ENCODE results near the gene GHR. TPM values are rescaled to one million over a fixed set of nuclear protein-coding genes. Genes with fewer than 3 reads are reported as not detected.

The GHR gene
- total RNA-seq, 4 donors from 2014 or later, result 0.40 to 11.6 (median 7.6) TPM

GRCh38 chr5:42467981-42468524, 44.8 kb downstream of the GHR start:
- Histone ChIP-seq H3K27me3 (no peaks in the 10 kb centered on the region), H3K4me3 (no peak overlapping the region), H3K9me3 (no peaks in the 10 kb centered on the region), H3K36me3 (no peaks in the 10 kb centered on the region), H3K4me1 (no peaks in the 10 kb centered on the region), H3K27ac (no peak overlapping the region)
- DNase-seq, result no peak
- in situ Hi-C loops (cut with MboI; ENCODE audit: low pct_ligation_motif_present in 1 of 4, low pct_unique_long_range_greater_than_20kb in 1 of 4, low sequenced_read_pairs in 3 of 4) (no loop called here), intact Hi-C loops (cut with DNase I; ENCODE audit: low total_unique reads) (no loop called here)
- 82 to 88% methylated on average over 2 to 8 of the region's 8 CpGs for WGBS, 2 donors (ENCODE audit: low coverage in 1 of 2)
- TF ChIP-seq POLR2AphosphoS5 (IDR thresholded peaks at IDR 0.05) (no peak), POLR2A (IDR thresholded peaks at IDR 0.05) (no peak), EP300 (IDR thresholded peaks at IDR 0.05; ENCODE audit: low read depth) (no peak), CTCF (IDR thresholded peaks at IDR 0.05) (no peak)

GRCh38 chr5:42483472-42484154, 60.4 kb downstream of the GHR start:
- Histone ChIP-seq H3K36me3 (no peaks in the 10 kb centered on the region), H3K27me3 (no peaks in the 10 kb centered on the region), H3K4me3 (no peak overlapping the region), H3K9me3 (peaks cover 0 to 4% of the 10 kb centered on the region in 2 donors), H3K27ac (no peak overlapping the region), H3K4me1 (no peaks in the 10 kb centered on the region)
- TF ChIP-seq POLR2AphosphoS5 (IDR thresholded peaks at IDR 0.05), result no peak
- TF ChIP-seq CTCF (IDR thresholded peaks at IDR 0.05), result no peak
- no peak for TF ChIP-seq EP300 (IDR thresholded peaks at IDR 0.05; ENCODE audit: low read depth)
- no peak for TF ChIP-seq POLR2A (IDR thresholded peaks at IDR 0.05)
- in situ Hi-C loops (cut with MboI; ENCODE audit: low pct_ligation_motif_present in 1 of 4, low pct_unique_long_range_greater_than_20kb in 1 of 4, low sequenced_read_pairs in 3 of 4) (no loop called here), intact Hi-C loops (cut with DNase I; ENCODE audit: low total_unique reads) (no loop called here)
- no peak for DNase-seq
- 60 to 76% methylated on average over 5 of the region's 5 CpGs for WGBS, 2 donors (ENCODE audit: low coverage in 1 of 2)

DNA sequence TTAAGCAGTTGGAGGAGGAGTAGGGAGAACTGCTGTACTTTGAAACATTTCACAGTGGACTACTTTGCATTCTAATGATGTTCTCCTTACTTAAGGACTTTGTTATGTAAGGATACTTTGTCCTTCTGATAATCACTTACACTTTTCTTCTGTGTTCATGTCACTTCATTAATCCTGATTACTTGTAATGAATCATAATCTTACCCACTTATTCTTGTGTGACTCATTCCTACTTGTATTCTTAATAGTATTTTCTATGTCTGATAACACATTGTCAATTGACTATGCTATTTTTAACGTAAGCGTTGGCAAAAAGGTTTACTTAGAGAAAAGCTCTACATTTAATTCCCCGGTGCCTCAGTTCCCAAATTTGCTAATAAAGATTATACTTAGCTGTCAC, 63.8 kb downstream of the GHR start:
- intact Hi-C loops (cut with DNase I; ENCODE audit: low total_unique reads), result no loop called here
- H3K36me3 ChIP-seq, result no peaks in the 10 kb centered on the region
- no peak overlapping the region for H3K4me3 ChIP-seq
- no peak for TF ChIP-seq EP300 (IDR thresholded peaks at IDR 0.05; ENCODE audit: low read depth)
- TF ChIP-seq CTCF (IDR thresholded peaks at IDR 0.05), result no peak
- TF ChIP-seq POLR2AphosphoS5 (IDR thresholded peaks at IDR 0.05), result no peak
- H3K9me3 ChIP-seq, result peaks cover 0 to 4% of the 10 kb centered on the region in 2 donors
- H3K27me3 ChIP-seq, result no peaks in the 10 kb centered on the region
- 83 to 95% methylated on average over 3 of the region's 3 CpGs for WGBS, 2 donors (ENCODE audit: low coverage in 1 of 2)
- H3K27ac ChIP-seq, result no peak overlapping the region
- in situ Hi-C loops (cut with MboI; ENCODE audit: low pct_ligation_motif_present in 1 of 4, low pct_unique_long_range_greater_than_20kb in 1 of 4, low sequenced_read_pairs in 3 of 4), result no loop called here
- no peak for DNase-seq
- peaks cover 0 to 17% (median 6%) of the 10 kb centered on the region in 4 donors for H3K4me1 ChIP-seq

DNA sequence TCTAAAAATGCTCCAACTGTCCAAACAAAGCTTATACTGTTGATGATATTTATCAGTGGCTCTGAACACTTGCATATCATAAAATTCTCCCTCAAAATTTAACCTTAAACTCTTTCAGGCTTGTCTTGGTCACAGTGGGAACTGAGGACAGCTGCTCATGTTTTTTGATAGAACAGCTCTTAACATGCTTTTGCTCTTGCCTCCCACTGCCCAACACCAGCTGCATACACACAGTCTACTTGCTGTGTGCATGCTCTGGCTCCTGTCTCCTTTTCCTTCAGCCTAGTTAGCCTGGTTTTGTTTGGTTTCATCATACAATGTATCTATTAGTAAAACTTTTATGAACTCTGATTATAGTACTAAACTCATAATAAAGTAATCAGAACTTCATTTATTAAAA, 64.6 kb downstream of the GHR start:
- peaks cover 0 to 17% (median 6%) of the 10 kb centered on the region in 4 donors for H3K4me1 ChIP-seq
- in situ Hi-C loops (cut with MboI; ENCODE audit: low pct_ligation_motif_present in 1 of 4, low pct_unique_long_range_greater_than_20kb in 1 of 4, low sequenced_read_pairs in 3 of 4), result no loop called here

More for the DNA sequence above, 64.6 kb downstream of the GHR start:
- Histone ChIP-seq H3K9me3 (no peaks in the 10 kb centered on the region), H3K27me3 (no peaks in the 10 kb centered on the region), H3K36me3 (no peaks in the 10 kb centered on the region), H3K4me3 (no peak overlapping the region), H3K27ac (no peak overlapping the region)
- no peak for TF ChIP-seq POLR2A (IDR thresholded peaks at IDR 0.05)
- TF ChIP-seq POLR2AphosphoS5 (IDR thresholded peaks at IDR 0.05), result no peak
- no peak for TF ChIP-seq CTCF (IDR thresholded peaks at IDR 0.05)
- TF ChIP-seq EP300 (IDR thresholded peaks at IDR 0.05; ENCODE audit: low read depth), result no peak
- intact Hi-C loops (cut with DNase I; ENCODE audit: low total_unique reads), result no loop called here
- DNase-seq, result no peak
